GM10847 (cell line): ENCODE data around the gene ARHGAP21.

ENCODE experiments used
- POLR2A ChIP-seq: IDR thresholded peaks from 2 replicates; pipeline ENCODE4 v1.6.1; 2011; ENCODE audit not compliant: insufficient read length; ENCODE audit errors: extremely low read depth

The ARHGAP21 gene

DNA sequence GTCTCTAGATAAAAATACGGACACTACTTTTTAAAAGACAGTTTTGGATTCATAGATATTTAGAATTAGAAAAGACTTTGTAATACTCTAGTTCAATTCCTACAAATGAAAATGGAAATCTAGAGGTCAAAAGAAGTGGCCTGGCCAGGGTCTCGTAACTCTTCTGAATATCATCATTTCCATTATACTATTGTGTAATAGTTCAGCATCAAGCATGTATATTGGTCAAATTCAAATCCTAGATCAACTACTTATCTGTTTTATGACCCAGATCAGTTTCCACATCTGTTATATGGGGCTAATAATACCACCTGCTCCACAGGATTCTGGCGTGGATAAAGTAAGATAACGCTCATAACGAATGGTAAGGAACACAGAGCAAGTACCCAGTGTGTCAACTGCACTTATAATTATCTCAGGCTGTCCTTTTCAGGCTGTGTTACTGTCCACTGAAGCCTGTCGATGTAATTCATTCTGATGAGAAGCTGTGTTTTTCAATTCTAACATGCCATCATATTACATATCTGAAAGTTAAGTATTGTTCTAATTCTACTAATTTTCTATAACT is 54.3 kb downstream of the ARHGAP21 start:
- no peak for TF ChIP-seq POLR2A

DNA sequence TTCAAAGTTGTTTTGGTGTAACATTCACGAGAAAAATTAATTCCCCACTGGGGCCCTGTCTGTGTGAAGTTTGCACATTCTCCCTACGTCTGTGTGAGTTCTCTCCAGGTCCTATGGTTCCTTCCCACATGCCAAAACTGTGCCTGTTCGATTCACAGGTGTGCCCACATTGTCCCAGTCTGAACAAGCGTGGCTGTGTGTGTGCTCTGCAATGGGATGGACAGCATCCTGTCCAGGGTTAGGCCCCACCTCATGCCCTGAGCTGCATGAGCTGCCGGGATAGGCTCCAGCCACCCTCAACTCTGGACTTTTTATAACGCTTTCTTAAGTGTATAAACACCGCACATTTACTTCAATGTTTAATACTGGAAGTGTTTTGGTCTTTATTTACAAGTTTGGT is 55.4 kb downstream of the ARHGAP21 start:
- no peak for TF ChIP-seq POLR2A

DNA sequence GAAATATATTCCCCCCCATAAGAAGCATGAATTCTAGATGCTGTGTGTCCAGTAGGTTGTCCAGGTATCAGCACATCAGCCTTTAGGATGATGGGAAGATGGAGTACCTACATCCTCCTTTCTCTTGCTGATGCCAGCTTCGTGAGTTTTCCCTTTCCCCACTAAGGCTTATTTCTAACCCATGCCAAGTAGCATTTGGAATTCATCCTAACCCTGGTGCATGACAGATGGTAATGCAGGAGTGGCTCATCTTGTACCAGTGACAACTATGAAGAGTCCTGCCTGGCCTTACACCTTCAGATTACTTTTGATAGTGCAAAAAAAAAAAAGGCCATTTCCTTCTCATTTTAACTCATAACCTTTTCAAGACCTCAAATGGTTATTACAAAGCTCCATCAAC is 58.7 kb downstream of the ARHGAP21 start:
- no peak for TF ChIP-seq POLR2A

DNA sequence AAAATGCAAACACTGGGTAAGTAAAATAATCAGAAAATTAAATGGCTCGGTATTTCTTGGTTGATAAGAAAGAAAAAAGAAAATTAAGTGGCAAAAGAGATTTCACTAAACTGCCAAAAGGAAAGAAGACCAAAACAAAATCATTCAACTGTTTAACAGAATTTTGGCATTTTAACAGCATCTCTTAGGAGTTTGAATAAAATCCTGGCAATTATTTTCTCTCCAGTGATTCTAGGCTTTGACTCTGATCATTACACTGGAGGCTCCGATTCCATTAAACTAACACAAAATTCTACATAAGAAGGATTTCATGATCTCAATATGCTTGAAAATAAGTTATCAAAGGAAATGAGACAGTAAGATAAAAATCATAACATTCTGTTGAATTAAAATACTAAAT is 62.3 kb downstream of the ARHGAP21 start:
- no peak for TF ChIP-seq POLR2A

DNA sequence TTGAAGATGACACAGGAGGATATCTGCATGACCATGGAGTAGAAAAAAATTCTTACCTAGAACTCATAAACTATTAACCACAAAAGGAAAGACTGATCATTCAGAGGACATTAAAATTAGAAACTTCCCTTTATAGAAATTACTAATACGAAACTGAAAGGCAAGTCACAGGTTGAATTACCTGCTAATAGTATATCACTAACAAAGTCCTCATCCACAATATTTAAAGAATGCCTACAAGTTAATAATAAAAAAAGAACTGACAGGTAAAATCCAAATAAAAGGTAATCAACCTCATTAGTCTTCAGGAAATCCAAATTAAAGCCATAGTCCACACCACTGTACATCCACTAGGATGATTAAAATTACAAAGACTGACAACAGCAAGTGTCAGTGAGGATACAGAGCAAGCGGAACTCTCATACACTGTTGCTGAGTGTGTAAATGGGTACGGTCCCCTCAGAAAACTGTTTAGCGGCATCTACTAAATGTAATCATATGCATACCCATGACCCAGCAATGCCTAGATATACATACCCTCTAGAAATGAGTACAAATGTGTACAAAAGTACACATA is 71.2 kb downstream of the ARHGAP21 start:
- no peak for TF ChIP-seq POLR2A

DNA sequence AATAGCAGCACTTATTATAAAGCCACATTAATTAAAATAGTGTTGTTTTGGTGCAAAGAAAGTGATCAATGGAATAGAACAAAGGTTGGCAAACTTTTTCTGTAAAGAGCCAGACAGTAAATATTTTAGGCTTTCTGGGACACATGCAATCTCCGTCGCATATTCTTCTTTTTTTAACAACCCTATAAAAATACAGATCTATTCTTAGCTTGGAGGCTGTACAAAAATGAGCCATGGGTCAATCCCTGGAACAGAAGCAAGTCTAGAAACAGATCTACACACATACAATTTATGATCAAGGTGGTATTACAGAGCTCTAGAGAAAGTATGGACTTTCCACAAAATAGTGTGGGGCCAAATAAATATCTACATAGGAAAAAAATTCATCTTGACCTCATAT is 71.8 kb downstream of the ARHGAP21 start:
- no peak for TF ChIP-seq POLR2A

DNA sequence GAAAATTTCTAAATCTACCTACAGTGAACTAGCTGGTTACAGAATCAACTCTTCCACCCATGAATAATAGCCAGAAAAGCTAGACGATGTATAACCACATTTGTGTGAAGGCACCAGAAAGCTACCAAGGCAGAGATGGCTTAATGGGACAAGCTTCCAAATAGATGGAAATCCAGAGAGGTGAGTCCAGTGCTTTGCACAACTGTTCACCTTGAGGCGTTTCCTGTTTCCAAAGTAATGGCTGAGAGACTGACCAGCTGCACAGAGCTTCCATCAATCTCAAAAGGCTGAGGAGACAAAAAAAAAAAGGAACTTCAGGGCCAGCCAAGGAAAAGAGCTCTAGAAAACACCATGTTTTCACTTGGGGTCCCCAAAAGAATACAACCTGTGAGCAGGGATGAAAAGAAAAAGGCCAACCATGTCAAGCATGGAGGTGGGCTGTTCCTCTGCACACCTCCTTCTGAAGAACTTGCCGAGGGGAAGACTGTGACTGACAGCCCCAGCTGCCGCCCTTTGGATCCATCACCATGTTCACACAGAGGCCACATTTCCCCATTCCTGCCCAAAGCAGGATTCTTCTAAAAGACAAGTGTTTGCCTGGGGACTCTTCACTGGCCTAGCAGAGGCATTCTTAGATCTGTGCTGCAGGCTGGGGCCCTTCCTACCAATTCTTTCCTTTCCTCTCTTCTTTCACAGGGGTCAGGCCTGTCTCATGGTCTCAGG is 72.9 kb downstream of the ARHGAP21 start:
- no peak for TF ChIP-seq POLR2A

DNA sequence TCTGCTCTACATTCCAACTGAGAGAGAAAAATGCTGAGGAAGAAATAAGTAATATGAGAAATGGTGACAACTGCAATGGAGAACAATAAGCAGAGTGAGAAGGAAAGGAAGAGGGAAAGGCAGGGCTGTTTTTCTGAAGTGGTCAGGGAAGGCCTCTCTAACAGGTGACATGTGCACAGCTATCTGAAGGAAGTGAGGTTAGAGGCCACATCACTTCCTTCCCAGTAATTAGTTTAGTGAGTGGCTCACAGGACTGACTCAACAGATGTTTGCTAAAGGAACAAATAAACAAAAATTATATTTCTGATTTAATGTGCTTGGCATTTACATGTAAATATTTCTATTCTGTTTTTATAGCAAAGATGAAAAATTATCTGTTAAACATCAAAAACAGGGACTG is 77.9 kb downstream of the ARHGAP21 start:
- no peak for TF ChIP-seq POLR2A

DNA sequence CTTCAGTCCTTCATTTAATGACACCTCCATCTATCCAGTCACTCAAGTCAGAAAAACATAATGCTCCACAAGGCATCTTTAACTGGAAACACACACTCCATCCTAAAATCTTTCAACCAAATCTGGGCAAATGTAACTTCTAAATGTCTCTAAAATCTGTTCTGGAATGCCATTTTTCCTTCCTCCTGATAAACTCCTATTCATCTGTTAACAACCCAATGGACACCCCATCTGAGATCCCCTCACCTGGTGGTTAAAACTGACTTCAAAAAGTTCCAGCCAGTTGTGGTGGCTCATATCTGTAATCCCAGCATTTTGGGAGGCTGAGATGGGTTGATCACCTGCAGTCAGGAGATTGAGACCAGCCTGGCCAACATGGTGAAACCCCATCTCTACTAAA is 78.7 kb downstream of the ARHGAP21 start:
- no peak for TF ChIP-seq POLR2A

DNA sequence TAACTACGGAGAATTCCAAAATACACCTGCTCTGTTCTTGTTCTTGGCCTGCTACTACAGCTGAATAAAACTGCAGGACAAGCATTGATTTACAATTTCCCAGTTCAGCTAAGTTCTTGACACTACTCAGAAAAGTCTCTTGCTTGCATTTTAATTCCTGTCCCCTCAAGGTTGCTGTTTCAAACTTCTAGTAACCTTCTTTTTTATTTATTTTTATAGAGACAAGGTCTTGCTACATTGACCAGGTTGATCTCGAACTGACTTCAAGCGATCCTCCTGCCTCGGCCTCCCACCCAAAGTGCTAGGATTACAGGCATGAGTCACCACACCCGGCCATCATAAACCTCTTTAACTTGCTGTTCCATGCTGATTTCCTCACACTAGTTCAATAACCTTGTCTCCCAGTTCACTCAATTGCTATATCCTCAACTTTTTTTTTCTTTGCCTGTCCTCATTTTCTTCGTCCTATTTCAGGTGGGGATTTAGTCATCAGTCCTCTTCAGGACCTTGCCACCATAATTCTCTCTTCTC is 79.9 kb downstream of the ARHGAP21 start:
- TF ChIP-seq POLR2A = no peak

DNA sequence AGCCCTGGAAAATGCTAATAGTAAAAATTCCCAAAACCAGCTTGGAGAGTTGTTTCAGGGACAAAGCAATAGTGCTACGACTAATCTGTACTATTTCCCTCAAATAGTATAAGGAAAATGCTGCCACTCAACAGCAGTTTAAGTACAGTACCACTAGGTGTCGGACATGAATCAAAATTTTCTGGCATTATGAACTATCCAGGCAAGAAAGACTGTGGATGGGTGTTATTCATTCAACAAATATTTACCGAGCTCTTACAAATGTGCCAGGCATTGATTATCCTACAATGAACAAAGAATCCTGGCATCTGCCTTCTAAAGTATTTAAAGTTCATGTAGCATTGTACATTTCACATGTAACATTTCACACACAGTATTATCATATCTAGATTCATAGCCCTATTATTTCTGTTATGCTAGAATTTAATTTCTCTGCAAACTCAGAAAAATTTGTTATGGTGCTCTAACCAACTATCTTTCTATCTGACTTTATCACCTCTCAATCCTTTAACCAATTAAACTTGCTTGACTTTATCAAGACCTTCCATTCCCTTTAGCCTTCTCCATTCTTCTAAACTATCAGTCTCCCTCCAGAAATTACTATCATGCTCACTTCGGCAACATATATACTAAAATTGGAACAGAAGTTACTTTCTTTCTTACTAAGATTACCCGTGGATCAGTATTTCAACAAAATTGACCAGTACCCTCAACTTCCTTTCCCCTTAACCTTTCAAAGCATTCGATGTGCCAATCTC is 80.6 kb downstream of the ARHGAP21 start:
- TF ChIP-seq POLR2A = no peak

DNA sequence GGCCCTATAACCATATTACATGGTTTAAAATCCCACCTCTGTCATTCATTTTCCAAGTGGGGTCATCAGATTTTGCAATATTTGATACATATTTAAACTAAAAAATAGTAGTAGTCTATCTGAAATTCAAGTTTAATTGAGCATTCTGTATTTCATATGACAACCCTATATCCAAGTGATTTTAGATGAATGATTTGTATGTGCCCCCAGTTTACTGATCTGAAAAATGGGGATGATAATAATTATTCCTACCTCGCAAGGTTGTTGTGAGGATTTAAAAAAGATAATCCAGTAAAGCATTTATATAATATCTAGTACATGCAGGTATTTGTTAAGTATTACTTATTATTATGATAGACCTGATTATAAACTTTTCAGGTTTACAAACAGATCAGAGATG is 84.6 kb downstream of the ARHGAP21 start:
- no peak for TF ChIP-seq POLR2A

DNA sequence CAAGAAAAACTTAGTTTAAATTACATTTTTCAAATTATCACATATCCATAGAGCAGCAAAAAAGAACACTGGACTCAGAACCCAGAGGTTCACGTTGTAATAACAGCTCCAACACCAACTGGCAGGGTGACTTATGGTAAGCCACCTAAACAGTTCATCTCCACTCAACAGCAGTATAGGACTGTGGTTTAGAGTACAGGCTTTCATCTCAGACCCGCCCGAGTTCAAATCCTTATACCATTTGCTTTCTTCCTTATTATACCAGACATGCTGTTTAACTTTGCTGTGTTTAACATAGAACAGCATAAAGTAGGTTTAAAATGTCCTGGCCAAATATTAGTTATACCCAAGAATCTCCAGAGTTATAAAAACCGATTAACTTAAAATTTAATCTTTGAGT is 97.9 kb downstream of the ARHGAP21 start:
- no peak for TF ChIP-seq POLR2A

DNA sequence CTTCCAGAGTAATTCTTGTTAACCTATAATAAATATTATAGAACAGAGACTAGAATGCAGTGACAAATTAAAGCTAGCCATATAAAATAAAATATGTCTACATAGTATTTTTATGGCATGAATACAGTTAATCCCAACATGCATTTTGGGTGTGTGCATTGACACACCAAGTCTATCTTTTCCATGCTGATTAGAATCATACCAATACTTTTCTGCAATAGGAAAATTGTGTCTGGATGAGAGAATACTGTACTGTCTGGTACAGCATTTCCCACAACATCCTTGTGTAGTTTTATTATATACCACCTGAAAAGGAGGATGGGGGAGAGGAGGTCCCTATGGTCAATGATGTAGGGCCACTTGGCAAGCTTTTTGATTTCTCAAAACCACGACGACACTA is 100.3 kb downstream of the ARHGAP21 start:
- no peak for TF ChIP-seq POLR2A

DNA sequence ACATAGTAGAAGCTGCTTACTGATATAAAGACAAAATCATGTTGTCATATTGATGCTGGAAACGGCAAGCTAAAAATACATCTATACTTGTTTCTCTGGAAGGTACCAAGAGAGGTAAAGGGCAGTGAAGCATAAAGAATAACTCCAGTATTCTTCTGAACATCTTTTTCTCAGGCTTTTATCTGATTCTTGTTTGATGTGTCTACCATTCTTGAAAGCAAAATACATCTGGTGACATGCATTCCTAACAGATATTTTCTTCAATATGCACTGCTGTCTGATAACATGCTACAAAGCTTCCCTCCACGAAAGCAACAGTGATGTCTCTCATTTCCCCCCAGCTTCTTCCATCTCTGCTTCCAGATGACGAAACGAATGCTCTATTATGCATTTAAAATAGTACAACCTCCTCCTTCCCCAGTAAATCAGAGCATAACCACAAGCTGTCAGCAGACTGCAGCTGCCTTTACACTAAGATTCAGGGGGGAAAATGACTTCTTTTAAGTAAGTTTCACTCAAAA is 100.8 kb downstream of the ARHGAP21 start:
- TF ChIP-seq POLR2A = no peak
